ENCODE data around the gene ZNF594. TPM values are rescaled to one million over a fixed set of nuclear protein-coding genes. Genes with fewer than 3 reads are reported as not detected.
"Not testable (repeated sequence)": the region's sequence is repeated elsewhere in the genome, so short reads cannot be mapped to it uniquely, and the experiment has no call there.

The ZNF594 gene
- total RNA-seq, 1 experiment from 2014 or later, result 10.1 TPM

DNA sequence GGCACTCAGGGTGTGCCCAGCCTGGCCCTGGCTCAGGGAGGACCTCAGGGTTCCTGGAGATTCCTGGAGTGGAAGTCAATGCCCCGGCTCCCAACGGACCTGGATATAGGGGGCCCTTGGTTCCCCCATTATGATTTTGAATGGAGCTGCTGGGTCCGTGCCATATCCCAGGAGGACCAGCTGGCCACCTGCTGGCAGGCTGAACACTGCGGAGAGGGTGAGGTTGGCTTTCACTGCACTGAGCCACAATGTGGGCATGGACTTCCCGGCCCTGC lies 52.3 kb downstream of the ZNF594 start:
- Mint-ChIP-seq H3K4me1 (no peaks in the 10 kb centered on the region), H3K27ac (no peak overlapping the region), H3K27me3 (ENCODE audit: low read depth) (no peaks in the 10 kb centered on the region; the same call in 1 of the 2 replicates), H3K36me3 (no peaks in the 10 kb centered on the region), H3K9me3 (peaks cover 4% of the 10 kb centered on the region), H3K4me3 (no peak overlapping the region)
- TF ChIP-seq RELA (CRISPR knock-in tag; IDR thresholded peaks at IDR 0.05; ENCODE audit: borderline replicate concordance), result no peak
- TF ChIP-seq OVOL2 (CRISPR knock-in tag; IDR thresholded peaks at IDR 0.05; ENCODE audit: borderline replicate concordance), result no peak
- ChIA-PET CTCF (no interaction called here), POLR2A (no interaction called here)
- DNase-seq (ENCODE audit: low spot score), result no peak
- no peak for ATAC-seq

DNA sequence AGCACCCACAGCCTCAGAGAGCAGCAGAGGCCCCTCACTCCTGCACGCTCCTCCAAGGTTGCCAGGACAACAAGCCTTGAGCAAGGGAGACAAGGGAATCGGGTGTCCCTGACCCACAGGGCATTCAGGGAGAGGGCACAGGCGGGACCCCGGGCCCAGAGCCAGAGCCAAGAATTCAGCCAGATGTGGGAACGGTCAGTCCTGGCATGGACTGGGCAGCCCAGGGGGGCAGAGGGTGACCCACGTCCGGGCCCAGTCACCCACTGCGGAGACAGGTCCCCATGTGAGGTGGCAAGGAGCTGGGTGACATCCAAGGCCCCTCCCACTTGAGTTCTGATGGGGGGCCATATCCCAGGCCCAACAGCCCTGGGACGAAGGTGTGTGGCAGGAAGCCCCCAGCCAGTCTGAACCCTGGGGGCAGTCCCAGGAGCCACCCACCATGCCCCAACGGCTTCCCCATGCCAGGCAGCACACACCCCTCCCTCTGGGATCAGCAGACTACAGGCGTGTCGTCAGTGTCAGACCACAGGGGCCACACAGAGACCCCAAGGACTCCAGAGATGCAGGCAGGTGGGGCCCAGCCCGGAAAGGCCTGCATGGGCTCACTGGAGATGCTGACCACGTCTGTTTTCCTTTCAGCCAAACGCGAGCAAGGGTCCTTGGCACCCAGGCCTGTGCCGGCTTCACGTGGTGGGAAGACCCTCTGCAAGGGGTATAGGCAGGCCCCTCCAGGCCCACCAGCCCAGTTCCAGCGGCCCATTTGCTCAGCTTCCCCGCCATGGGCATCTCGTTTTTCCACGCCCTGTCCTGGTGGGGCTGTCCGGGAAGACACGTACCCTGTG lies 52.8 kb downstream of the ZNF594 start:
- DNase-seq (ENCODE audit: low spot score) (no peak), ATAC-seq (no peak)
- Mint-ChIP-seq H3K27ac (no peak overlapping the region), H3K27me3 (ENCODE audit: low read depth) (no peaks in the 10 kb centered on the region; the same call in 1 of the 2 replicates), H3K4me3 (no peak overlapping the region), H3K9me3 (peaks cover 4% of the 10 kb centered on the region), H3K36me3 (no peaks in the 10 kb centered on the region), H3K4me1 (no peaks in the 10 kb centered on the region)
- TF ChIP-seq ATF2 (CRISPR knock-in tag; IDR thresholded peaks at IDR 0.05; ENCODE audit: borderline replicate concordance, low read depth) (no peak), FOXJ3 (CRISPR knock-in tag; IDR thresholded peaks at IDR 0.05; ENCODE audit: borderline replicate concordance) (no peak), RELA (CRISPR knock-in tag; IDR thresholded peaks at IDR 0.05; ENCODE audit: borderline replicate concordance) (no peak), ZNF512 (CRISPR knock-in tag; IDR thresholded peaks at IDR 0.05; ENCODE audit: borderline replicate concordance) (no peak), ATF1 (CRISPR knock-in tag; IDR thresholded peaks at IDR 0.05) (no peak), E2F4 (CRISPR knock-in tag; IDR thresholded peaks at IDR 0.05; ENCODE audit: borderline replicate concordance, low read depth) (no peak), PREB (CRISPR knock-in tag; IDR thresholded peaks at IDR 0.05; ENCODE audit: borderline replicate concordance) (no peak), FOXP4 (CRISPR knock-in tag; IDR thresholded peaks at IDR 0.05) (no peak), ZNF423 (CRISPR knock-in tag; IDR thresholded peaks at IDR 0.05) (no peak), SMAD4 (CRISPR knock-in tag; IDR thresholded peaks at IDR 0.05) (no peak), ESRRA (CRISPR knock-in tag; IDR thresholded peaks at IDR 0.05; ENCODE audit: borderline replicate concordance) (no peak), ZNF416 (CRISPR knock-in tag; IDR thresholded peaks at IDR 0.05) (no peak), CREB1 (CRISPR knock-in tag; IDR thresholded peaks at IDR 0.05) (no peak), NFE2L1 (CRISPR knock-in tag; IDR thresholded peaks at IDR 0.05) (no peak), ZNF219 (CRISPR knock-in tag; IDR thresholded peaks at IDR 0.05; ENCODE audit: borderline replicate concordance) (no peak), ZNF396 (CRISPR knock-in tag; IDR thresholded peaks at IDR 0.05; ENCODE audit: borderline replicate concordance) (no peak)
- TF ChIP-seq, protein P1, sequence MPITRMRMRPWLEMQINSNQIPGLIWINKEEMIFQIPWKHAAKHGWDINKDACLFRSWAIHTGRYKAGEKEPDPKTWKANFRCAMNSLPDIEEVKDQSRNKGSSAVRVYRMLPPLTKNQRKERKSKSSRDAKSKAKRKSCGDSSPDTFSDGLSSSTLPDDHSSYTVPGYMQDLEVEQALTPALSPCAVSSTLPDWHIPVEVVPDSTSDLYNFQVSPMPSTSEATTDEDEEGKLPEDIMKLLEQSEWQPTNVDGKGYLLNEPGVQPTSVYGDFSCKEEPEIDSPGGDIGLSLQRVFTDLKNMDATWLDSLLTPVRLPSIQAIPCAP (CRISPR knock-in tag; IDR thresholded peaks at IDR 0.05), result no peak
- TF ChIP-seq, protein P2, sequence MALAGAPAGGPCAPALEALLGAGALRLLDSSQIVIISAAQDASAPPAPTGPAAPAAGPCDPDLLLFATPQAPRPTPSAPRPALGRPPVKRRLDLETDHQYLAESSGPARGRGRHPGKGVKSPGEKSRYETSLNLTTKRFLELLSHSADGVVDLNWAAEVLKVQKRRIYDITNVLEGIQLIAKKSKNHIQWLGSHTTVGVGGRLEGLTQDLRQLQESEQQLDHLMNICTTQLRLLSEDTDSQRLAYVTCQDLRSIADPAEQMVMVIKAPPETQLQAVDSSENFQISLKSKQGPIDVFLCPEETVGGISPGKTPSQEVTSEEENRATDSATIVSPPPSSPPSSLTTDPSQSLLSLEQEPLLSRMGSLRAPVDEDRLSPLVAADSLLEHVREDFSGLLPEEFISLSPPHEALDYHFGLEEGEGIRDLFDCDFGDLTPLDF (CRISPR knock-in tag; IDR thresholded peaks at IDR 0.05), result no peak
- TF ChIP-seq, protein P3, sequence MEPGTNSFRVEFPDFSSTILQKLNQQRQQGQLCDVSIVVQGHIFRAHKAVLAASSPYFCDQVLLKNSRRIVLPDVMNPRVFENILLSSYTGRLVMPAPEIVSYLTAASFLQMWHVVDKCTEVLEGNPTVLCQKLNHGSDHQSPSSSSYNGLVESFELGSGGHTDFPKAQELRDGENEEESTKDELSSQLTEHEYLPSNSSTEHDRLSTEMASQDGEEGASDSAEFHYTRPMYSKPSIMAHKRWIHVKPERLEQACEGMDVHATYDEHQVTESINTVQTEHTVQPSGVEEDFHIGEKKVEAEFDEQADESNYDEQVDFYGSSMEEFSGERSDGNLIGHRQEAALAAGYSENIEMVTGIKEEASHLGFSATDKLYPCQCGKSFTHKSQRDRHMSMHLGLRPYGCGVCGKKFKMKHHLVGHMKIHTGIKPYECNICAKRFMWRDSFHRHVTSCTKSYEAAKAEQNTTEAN (CRISPR knock-in tag; IDR thresholded peaks at IDR 0.05), result no peak
- TF ChIP-seq, protein P4, sequence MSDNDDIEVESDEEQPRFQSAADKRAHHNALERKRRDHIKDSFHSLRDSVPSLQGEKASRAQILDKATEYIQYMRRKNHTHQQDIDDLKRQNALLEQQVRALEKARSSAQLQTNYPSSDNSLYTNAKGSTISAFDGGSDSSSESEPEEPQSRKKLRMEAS (CRISPR knock-in tag; IDR thresholded peaks at IDR 0.05), result no peak
- CTCF ChIA-PET, result no interaction called here
- POLR2A ChIA-PET, result no interaction called here

GRCh38 chr17:5138198-5138544 lies 53.5 kb downstream of the ZNF594 start:
- H3K27ac Mint-ChIP-seq; H3K36me3 Mint-ChIP-seq; H3K4me3 Mint-ChIP-seq; DNase-seq (ENCODE audit: low spot score); ATAC-seq; H3K27me3 Mint-ChIP-seq (ENCODE audit: low read depth); H3K9me3 Mint-ChIP-seq; POLR2A ChIA-PET; CTCF ChIA-PET; H3K4me1 Mint-ChIP-seq: not testable (repeated sequence)

All from WTC11 (cell line).